NCI-H524 (cell line): ENCODE data around the gene DOC2B.
"Not testable (repeated sequence)": the region's sequence is repeated elsewhere in the genome, so short reads cannot be mapped to it uniquely, and the experiment has no call there.

ENCODE experiments used
- DNase-seq, 2 experiments: peaks; one replicate each; lab custom pipeline; 2025; lab: John Stamatoyannopoulos, UW

Gene DOC2B

DNA sequence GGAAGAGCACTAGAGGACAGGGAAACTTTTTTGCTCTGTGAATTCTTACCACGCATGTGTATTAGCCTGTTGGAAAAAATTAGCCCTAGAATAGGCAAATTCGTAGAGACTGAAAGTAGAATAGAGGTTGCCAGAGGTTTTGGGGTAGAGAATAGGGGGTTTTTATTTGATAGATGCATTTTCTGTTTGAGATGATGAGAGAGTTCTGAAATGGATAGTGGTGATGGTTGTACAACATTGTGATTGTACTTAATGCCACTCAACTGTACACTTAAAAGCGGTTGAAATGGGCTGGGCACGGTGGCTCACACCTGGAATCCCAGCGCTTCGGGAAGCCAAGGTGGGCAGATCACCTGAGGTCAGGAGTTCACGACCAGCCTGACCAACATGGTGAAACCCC is 8.0 kb upstream of the DOC2B start:
- DNase-seq, result no peak

GRCh38 chr17:187130-187529 is 5.7 kb upstream of the DOC2B start:
- DNase-seq, result peak in 1 of 2 experiments; percentile 64

DNA sequence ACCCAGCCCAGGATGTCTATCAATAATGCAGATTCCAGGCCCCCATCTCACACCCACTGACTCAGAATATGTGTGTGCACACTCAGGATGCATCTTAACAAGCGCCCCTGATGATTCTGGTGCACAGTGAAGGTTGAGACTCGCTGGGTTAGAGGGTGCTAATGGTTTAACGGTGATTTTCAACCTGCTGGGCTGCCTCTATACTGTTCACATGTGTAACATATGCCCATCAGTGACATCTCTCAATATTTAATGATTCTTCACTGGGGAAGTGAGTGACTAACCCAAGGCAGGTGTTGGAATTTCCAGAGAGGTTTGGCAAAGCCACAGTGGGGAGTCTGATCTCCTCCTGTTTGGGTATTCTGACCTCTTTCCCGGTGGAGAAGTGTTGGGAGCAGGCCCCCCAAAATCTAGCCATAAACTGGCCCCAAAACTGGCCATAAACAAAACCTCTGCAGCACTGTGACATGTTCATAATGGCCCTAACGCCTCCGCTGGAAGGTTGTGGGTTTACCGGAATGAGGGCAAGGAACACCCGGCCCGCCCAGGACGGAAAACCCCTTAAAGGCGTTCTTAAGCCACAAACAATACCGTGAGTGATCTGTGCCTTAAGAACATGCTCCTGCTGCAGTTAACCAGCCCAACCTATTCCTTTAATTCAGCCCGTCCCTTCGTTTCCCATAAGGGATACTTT is 4.1 kb upstream of the DOC2B start:
- no peak for DNase-seq

- peak; percentile 48 to 67 for DNase-seq
These were observed 1.6 kb upstream of the DOC2B start for GRCh38 chr17:183021-183420.

DNA sequence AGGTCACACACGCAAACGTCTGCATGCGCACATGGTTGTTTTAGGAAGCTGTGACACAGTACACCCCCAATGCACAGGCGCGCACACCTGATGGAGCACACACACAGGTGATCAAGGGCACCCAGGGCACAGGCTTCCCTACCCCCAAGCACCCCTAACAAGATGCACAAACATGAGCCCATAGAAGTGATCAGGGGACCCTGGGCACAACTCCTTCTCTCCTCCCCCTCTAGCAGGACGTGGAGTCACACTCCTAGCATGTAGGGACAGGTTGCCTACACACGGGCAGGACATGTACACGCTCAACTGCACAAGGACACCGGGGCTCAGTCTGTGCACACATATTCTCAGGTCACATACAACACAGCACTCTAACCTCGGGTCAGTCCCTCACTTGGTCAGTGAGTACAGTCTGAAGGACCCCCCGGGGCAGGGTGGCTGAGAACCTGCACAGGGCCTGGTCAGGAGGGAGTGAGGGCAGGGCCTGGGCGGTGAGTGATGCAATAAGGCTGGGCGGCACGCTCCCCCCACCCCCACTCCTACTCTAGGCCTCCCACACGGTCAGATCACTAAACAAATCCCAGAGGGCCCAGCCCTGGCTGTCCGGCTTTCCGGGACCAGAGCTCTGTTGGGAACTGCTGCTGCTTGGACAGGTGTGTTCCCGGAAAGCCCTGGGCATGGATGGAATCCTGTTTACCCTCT is 751 bp upstream of the DOC2B start:
- DNase-seq, result peak in 1 of 2 experiments; percentile 29

DNA sequence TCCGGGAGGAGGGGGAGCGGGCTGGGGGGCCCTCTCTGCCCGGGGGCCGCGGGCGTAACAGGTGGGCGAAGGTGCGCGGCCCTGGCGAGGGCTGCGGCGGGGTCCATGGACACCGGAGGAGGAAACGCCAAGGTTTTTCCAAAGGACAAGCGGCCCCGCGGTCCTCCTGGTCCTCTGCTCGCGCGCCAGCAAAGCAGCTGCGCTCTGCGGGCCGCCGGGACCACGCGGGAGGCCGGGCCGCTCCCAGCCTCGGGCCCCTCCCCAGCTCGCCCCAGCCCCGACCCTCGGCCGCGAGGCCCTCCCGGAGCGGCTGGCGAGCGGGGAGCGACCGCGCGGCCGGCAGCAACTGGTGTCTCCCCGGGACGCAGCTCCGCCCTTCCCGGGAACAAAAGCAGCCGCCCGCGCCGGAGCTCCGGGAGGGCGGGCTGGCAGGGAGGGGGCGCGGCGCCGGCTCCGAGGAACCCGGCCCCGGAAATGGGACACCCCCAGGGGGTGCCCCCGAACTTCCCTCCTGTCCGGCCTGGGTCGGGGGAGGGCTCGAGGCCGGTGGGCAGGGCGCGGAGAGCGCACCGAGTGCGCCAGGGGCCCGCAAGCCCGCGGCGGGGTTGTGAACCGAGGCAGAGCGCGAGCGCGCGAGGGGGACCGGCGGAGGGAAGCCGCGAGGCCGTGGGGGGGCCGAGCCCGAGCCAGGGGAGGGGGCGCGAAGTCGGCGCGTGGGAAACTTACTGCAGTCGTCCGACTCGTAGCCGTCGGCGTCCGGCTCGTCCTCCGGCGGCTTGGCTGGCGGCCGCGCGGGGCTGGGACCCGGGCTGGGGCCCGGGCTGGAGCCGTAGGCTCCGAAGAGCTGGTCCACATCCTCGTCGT is 837 bp downstream of the DOC2B start:
- no peak for DNase-seq

GRCh38 chr17:179781-180380 is 1.6 kb downstream of the DOC2B start:
- DNase-seq, result no peak

DNA sequence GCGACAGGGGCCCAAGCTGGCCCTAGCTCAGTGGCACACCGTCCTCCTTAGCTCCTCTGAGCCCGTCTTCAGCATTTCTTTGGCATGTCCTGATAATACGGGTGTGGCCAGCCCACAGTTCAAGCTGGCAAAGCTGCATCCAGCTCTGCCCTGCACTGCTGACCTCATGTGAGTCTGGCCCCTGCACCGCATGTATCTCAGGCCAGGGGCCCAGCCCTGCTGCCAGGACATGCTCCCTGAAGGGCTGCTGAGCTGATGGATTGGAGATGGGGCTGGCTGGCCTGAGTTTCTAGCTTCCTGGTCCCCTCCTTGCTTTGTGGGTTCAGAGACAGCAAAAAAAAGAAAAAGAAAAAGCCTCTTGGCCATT is 2.4 kb downstream of the DOC2B start:
- no peak for DNase-seq

DNA sequence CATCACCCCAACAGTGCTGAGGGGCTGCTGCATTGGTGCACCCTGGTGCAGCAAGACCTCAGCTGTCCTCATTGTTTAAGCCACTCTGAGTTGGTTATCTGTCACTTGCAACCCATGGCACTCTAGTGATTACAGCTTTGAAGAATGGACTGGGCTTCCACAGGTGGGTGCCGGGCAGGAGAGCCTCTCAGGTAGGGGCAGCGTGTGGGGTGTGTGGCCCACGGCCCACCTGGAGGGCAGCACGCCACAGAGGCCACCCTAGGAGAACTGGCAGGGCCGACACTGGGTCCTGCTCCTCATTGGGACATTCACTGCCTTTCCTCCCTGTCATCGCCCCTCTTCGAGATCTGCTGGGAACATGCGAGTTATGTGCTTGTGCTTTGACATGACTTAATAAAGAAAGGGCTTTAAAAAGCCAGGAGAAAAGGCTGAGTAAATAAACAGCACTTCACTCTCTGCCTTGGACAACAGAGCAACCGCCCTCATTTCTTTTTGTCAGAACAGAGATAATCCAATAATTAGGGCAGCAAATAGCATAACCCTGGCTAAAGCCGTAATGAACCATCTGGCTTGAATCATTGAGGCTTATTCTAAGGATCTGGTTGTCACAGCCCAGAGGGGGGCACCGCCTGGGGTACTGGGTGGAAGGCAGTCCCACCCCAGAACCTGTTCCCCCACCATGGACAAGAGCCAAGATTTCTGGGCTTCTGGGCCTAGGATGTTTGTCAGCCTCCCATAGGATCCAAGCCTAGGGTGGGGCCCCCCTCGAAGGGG is 3.0 kb downstream of the DOC2B start:
- peak; percentile 74 to 90 for DNase-seq

DNA sequence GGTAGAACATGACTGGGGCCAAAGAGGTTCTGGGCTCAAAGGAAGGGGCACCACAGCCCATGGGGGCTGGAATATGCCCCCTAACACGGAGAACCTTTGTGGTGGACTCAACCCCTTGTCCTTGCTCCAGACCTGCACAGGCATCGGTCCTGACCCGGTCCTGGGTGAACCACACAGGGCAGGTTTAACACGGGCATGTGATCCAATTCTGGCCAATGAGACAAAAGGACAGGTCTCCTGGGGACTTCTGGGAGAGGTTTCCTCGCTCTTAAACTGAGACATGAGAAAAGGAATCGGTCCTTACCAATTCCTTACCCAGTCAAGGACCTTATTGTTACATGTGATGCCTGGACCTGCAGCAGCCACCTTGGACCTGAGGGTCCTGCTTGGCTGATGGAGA is 3.7 kb downstream of the DOC2B start:
- no peak for DNase-seq

DNA sequence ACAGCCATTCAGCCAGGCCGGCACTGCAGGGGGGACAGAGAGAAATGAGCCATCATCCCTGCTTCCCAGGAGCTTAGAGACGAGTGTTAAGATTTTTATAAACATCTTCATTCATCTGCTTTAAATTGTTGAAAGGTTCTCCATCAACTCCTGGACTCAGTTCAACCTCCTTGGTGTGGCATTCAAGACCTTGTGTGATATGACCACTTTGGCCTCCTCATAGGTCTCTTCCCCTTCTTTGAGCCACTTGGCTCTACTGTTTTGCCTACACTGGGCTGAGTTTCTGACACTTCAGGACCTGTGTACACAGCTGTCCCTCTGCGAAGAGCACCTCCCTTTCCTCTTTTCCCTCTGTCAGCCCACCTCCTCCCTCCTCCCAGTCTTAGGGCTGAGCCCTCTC is 4.3 kb downstream of the DOC2B start:
- DNase-seq, result peak in 1 of 2 experiments; percentile 15

GRCh38 chr17:173166-173911 is 8.1 kb downstream of the DOC2B start:
- DNase-seq, result peak; percentile 36 to 69

DNA sequence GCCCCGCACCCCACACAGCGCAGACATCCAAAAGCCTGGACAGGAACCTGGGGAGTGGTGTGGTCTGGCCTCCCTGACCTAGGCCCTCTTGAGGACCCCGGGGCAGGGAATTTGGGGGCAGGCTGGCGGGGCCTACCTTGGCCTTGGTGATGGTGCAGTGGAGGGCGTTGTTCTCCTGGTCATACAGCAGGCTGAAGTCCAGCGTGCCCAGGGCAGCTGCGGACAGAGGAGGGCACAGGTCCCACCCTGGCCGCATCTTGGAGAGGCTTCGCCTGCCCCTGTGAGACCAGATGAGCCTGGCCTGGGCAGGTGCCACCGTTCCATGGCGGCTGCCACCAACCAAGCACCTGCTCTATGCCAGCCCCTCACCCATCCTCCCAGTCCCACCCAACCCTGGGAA is 9.0 kb downstream of the DOC2B start:
- no peak for DNase-seq

- DNase-seq, result no peak
These were observed 9.6 kb downstream of the DOC2B start for GRCh38 chr17:171871-172270.

- no peak for DNase-seq
These were observed 11.2 kb downstream of the DOC2B start for GRCh38 chr17:170130-170670.

GRCh38 chr17:168614-169013 is 12.8 kb downstream of the DOC2B start:
- DNase-seq, result not testable (repeated sequence)

GRCh38 chr17:165939-166338 is 15.5 kb downstream of the DOC2B start:
- no peak for DNase-seq

DNA sequence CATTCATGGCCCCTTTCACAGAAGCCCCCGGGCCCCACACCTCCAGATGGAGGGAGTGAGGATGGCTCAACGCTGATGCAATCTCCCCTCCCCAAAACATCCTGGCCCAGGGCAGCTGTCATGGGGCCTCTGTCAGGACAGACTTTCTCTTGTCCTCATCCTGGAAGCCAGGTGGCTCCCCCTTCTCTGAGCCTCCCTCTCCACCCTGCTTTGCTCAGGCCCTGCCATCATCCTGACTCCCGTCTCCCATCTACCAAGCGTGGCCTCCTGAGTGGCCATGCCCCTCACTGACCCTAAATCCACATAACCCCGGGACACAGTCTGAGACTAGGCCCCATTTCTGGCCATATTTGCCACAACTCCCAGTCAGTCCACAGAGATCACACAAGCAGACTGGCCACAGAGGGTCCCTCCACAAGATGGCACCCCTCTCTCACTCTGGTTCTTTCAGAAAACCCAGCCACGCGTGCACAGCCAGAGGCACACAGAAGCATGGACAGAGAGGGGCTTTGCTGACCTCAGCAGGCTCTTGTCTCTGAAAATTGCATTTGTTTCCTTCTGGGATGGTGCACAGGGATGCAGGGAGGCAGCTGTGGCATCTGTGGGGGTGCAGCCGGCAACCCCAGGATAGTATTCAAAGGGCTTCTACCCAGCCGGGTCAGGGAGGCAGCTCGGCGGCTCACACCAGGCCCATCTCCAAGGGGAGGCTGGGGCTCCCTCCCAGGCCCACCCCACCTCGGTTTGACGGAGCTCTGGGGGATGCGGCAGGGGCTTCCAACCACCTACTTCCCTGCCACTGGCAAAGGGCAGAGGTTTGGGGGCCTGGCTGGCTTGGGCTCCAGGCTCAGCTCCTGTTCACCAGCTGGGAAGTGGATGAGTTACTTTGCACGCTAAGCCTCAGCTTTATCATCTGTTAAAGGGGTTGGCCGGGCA is 16.9 kb downstream of the DOC2B start:
- peak; percentile 21 to 64 for DNase-seq

- DNase-seq, result no peak
These were observed 17.8 kb downstream of the DOC2B start for GRCh38 chr17:163514-164098.
